Glutamatergic neuron (in vitro differentiated cells): Measurements from ENCODE around the gene UBXN1. TPM values are rescaled to one million over a fixed set of nuclear protein-coding genes. Genes with fewer than 3 reads are reported as not detected.

Source experiments
- total RNA-seq: library from RNA; stranded (reverse); fragmentation: NEBNext Ultra II Directional; extraction: Animal tissue kit (Norgen Biotek cat#: 25700); gene quantifications from one replicate; pipeline ENCODE4 v1.2.1, GENCODE V29; 2021; ENCODE audit not compliant: unreplicated experiment

UBXN1 gene
- total RNA-seq, 1 donor from 2014 or later = 146 TPM

Other genes starting within 250 kb of the UBXN1 start
- 4.5 TPM for gene AHNAK, start 132.3 kb downstream of the UBXN1 start, total RNA-seq
- 928 TPM for gene EEF1G, start 105.2 kb downstream of the UBXN1 start, total RNA-seq
- gene TUT1, start 87.5 kb downstream of the UBXN1 start, total RNA-seq = 29.7 TPM
- gene MTA2, start 77.2 kb downstream of the UBXN1 start, total RNA-seq = 172 TPM
- gene EML3, start 66.3 kb downstream of the UBXN1 start, total RNA-seq = 26.7 TPM
- gene ROM1, start 65.8 kb downstream of the UBXN1 start, total RNA-seq = 1.3 TPM
- 71.6 TPM for gene B3GAT3, start 57.1 kb downstream of the UBXN1 start, total RNA-seq
- 213 TPM for gene GANAB, start 32.5 kb downstream of the UBXN1 start, total RNA-seq
- 20.9 TPM for gene INTS5, start 25.8 kb downstream of the UBXN1 start, total RNA-seq
- 73.6 TPM for gene C11orf98, start 13.9 kb downstream of the UBXN1 start, total RNA-seq
- gene CSKMT, start 13.8 kb downstream of the UBXN1 start, total RNA-seq = 15.7 TPM
- 5.7 TPM for gene UQCC3, start 7.4 kb downstream of the UBXN1 start, total RNA-seq
- gene LBHD1, start 6.8 kb downstream of the UBXN1 start, total RNA-seq = 4.6 TPM
- gene LRRN4CL, start 10.5 kb upstream of the UBXN1 start, total RNA-seq = 1.8 TPM
- 550 TPM for gene BSCL2, start 28.4 kb upstream of the UBXN1 start, total RNA-seq
- gene GNG3, start 28.6 kb upstream of the UBXN1 start, total RNA-seq = 266 TPM
- 58.6 TPM for gene HNRNPUL2, start 48.4 kb upstream of the UBXN1 start, total RNA-seq
- gene TTC9C, start 49.4 kb upstream of the UBXN1 start, total RNA-seq = 34.1 TPM
- 14.6 TPM for gene ZBTB3, start 75.1 kb upstream of the UBXN1 start, total RNA-seq
- 92.5 TPM for gene POLR2G, start 82.5 kb upstream of the UBXN1 start, total RNA-seq
- gene TAF6L, start 92.3 kb upstream of the UBXN1 start, total RNA-seq = 39.4 TPM
- 28.2 TPM for gene TMEM179B, start 108.3 kb upstream of the UBXN1 start, total RNA-seq
- gene TMEM223, start 112.9 kb upstream of the UBXN1 start, total RNA-seq = 17.4 TPM
- gene NXF1, start 126.4 kb upstream of the UBXN1 start, total RNA-seq = 104 TPM
- gene STX5, start 153.0 kb upstream of the UBXN1 start, total RNA-seq = 40.7 TPM
- gene TEX54, start 153.8 kb upstream of the UBXN1 start, total RNA-seq = 1.0 TPM
- gene WDR74, start 160.5 kb upstream of the UBXN1 start, total RNA-seq = 69.0 TPM
- 221 TPM for gene SLC3A2, start 201.8 kb upstream of the UBXN1 start, total RNA-seq
- not detected for gene CHRM1, start 242.3 kb upstream of the UBXN1 start, total RNA-seq